ENCODE data around the gene LMAN2.

The LMAN2 gene, protein sequence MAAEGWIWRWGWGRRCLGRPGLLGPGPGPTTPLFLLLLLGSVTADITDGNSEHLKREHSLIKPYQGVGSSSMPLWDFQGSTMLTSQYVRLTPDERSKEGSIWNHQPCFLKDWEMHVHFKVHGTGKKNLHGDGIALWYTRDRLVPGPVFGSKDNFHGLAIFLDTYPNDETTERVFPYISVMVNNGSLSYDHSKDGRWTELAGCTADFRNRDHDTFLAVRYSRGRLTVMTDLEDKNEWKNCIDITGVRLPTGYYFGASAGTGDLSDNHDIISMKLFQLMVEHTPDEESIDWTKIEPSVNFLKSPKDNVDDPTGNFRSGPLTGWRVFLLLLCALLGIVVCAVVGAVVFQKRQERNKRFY

DNA sequence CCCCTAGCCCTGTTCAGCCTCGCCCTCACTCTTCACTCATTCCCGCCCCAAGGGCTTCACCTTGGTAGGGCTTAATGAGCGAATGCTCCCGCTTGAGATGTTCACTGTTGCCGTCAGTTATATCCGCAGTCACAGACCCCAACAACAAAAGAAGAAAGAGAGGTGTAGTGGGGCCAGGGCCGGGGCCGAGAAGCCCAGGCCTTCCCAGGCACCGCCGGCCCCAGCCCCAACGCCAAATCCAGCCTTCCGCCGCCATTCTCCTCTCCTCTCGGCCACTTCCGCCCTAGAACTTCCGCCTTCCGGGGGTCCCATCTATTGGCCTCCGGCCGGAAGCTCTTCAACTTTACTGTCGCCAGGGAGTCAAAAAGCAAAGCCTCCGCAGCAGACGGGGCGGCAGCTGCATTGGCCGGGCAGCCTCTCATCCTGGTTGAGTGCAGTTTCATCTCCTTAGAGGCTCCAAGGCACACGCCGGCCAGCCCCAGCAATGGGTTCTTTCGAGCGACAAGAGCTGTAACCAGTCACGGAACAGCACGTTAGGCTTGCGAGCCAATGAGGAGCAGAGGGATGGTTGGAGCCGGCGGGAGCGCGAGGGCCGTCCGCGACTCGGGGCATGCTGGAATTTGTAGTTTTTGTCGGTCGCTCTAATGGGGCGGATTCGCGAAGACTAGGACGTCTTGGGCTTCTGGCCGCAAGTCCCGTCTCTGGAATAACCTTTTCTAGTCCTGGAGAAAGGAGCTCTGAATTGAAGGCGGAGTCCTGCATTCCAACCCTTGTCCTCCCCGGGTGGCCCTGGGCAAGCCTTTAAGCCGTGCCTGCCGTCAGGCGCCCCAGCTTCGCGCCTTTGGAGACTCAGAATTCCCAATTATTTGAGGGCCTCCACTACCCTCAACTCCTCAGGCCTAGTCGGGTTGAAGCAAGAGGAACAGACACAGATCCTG is at the start of gene LMAN2:
LMAN2 (minus strand) TSS at position 277 of the 938 bp plus-strand sequence; CDS start at position 256, 21 bp downstream.
- DNase-seq (ENCODE audit: low spot score): peak; percentile 97

DNA sequence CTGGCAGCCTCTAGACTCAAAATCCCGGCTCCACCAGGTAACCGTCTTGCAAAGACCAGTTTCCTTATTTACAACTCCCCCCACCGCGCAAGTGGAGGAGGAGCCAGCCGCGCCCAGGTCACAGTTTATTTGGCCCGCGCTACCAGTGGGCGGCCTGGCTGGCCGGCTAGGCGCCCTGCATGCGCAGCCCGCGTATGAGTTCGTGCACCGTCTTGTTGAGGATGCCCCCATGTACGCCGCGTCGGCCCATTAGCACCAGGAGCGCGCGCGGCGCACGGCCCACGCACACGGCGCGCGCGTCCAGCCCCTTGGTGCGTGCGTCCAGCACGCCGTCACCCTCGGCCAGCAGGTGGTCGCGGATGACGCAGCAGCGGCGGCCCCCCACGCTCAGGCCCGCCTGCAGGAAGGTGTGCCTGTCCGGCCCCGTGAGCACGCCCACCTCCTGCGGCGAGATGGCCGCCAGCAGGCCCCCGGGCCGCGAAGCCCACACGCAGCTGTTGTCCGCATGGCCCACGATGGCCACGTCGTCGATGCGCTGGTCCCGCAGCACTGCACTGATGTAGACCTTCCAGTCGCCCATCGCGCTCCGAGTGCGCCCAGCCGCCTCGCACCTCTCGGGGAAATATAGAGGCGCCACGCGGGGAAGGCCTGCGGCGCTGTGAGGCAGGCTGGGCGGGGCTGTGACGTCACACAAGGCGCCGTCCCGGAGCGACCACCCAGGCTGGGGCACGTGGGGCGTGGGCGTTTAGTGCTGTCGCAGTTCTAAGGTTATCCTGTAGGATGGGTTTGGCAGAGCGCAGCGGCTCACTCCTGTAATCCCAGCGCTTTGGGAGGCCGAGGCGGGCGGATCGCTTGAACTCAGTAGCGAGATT is 48.8 kb upstream of the LMAN2 start, which contains the start of gene PFN3:
PFN3 (minus strand) TSS at position 665 of the 872 bp plus-strand sequence; CDS start at position 580, 85 bp downstream.
- DNase-seq (ENCODE audit: low spot score): no peak

DNA sequence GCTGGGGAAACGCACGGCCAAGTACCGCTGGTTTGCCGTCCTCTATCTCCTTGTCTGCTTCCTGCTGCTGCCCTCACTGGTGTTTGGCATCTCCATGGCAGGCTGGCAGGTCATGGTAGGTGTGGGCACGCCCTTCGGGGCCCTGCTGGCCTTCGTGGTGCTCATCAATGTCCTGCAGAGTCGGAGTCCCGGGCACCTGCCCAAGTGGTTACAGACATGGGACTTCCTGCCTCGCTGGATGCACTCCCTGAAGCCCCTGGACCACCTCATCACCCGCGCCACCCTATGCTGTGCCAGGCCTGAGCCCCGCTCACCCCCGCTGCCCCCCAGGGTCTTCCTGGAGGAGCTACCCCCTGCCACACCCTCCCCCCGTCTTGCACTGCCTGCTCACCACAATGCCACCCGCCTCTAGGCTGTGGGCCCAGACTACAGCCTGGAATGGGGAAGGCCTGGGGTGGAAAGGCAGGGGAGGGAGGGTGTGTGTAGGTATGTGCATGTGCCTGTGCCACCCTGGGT is 46.5 kb upstream of the LMAN2 start:
- DNase-seq (ENCODE audit: low spot score): no peak

DNA sequence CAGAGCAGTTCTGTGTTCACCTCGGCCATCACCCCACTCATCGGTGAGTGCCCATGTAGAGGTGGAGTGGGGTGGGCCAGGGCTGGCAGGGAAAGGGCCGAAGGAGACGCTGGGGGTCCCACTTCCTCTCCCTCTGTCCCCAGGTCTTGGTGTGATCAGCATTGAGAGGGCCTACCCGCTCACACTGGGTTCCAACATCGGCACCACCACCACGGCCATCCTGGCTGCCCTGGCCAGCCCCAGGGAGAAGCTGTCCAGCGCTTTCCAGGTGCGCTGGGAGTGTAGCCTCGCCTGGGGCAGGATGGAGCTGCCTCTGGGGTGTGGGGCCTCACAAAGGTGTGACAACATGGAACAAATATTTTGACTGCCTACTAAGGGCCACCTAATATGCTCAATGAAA is 45.3 kb upstream of the LMAN2 start:
- DNase-seq (ENCODE audit: low spot score): no peak

DNA sequence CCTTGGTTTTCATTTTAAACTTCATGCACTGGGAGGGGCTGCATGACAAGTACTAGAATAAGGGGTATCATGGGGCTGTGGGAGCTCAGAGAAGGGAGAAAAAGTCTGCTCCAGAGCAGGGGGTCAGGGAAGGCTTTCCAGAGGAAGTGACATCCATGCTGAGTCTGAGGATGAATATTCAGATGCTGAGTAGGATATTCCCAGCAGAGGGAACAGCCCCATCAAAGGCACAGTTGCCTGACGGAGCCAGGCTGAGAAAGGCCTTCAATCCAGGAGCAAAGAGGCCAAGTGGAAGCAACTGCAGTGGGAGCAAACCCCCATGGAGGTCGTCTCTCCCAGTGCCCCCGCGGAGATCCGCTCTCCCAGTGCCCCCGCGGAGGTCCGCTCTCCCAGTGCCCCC is 44.6 kb upstream of the LMAN2 start:
- no peak for DNase-seq (ENCODE audit: low spot score)

DNA sequence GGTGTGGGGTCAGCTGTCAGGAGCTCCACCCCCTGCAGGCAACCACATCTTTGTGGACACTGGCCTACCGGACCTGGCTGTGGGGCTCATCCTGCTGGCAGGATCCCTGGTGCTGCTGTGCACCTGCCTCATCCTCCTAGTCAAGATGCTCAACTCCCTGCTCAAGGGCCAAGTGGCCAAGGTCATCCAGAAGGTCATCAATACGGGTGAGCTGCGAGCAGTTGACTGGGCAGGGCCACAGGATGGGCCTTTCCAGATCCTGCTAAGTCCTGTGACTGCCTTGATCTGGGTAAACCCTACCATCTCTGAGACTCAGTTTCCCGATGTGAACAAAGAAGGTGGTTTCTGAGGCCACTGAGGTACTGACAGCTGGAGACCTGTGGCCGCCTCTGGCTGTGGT is 42.5 kb upstream of the LMAN2 start:
- no peak for DNase-seq (ENCODE audit: low spot score)

DNA sequence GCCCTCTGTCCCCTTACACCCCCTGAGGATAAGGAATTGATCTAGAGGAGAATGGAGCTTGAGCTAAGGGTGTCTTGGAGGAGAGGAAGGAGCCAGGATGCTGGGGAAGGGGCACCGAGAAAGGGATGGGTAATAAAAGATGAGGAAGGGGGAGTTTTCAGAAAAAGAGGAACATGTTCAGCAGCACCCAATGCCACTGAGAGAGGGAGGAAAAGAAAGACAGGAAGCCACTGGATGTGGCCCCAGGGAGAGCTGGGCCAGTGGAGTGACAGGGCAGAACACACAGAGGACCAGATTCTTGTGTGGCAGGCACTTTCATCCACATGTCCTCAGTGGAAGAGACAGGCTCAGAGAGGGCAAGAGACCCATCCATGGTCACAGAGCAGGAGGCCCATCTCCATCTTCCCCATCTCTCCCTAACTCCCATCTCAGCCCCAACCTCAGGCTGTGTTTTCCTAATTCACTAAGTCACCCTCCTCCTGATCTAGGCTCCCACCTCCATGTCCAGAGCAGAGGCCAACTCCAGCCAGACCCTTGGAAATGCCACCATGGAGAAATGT is 41.8 kb upstream of the LMAN2 start:
- no peak for DNase-seq (ENCODE audit: low spot score)

DNA sequence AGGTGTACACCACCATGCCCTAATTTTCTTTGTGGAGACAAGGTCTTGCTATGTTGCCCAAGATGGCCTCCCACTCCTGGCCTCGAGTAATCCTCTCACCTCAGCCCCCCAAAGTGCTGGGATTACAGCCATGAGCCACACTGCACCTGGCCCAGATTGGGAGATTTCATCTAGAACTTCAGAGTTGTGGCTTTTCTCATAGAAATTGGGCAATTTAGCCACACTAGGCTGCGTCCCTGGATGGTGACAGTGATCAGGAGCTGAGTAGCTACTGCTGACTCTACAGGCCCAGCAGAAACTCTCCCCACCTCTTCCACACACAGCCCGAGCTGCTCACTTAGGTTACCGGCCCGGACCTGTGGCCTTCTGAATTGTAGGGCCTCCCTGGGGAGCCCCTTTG is 41.3 kb upstream of the LMAN2 start:
- no peak for DNase-seq (ENCODE audit: low spot score)

DNA sequence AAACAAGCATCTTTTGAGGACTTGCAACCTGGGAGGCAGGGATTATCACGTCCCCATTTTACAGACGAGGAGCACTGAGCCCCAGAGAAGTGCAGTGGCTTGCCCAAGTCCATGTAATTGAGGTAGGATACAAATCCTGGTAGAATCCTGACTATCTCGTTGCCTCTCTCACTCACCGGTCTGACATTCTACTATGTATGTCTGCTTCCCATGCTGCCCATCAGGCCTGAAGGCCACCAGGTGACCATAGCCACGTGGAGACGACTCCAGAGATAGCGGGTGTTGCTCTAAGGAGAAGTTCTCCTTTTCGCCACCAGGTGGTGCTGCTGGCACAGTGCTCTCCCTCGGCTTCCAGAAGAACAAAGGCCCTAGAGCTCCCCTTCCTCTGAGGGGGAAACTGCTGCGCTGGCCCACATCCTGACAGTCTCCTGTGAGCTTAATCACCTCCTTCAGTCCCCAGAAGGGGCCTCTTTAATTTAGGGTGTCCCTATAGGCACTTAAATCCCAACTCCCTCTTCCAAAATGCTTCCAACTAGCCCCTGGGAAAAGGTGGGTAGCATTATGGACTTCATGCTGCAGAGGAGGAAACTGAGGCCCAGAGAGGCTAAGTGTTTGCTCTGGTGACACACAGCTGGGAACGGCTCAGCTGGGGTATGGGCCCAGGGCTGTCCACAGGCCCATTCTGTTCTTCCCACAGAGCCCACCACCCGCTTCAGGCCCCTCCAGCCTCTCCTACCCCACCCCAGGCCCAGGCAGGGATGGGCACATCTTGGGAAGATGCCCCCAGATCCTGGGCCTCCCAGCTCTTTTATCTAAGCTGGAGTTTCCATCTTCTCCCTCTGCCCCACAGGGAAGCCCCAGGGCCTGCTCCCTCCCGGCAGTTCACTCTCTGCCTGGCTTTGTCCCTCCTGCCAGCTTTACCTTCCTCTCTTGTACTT is 39.2 kb upstream of the LMAN2 start:
- DNase-seq (ENCODE audit: low spot score): peak; percentile 90

DNA sequence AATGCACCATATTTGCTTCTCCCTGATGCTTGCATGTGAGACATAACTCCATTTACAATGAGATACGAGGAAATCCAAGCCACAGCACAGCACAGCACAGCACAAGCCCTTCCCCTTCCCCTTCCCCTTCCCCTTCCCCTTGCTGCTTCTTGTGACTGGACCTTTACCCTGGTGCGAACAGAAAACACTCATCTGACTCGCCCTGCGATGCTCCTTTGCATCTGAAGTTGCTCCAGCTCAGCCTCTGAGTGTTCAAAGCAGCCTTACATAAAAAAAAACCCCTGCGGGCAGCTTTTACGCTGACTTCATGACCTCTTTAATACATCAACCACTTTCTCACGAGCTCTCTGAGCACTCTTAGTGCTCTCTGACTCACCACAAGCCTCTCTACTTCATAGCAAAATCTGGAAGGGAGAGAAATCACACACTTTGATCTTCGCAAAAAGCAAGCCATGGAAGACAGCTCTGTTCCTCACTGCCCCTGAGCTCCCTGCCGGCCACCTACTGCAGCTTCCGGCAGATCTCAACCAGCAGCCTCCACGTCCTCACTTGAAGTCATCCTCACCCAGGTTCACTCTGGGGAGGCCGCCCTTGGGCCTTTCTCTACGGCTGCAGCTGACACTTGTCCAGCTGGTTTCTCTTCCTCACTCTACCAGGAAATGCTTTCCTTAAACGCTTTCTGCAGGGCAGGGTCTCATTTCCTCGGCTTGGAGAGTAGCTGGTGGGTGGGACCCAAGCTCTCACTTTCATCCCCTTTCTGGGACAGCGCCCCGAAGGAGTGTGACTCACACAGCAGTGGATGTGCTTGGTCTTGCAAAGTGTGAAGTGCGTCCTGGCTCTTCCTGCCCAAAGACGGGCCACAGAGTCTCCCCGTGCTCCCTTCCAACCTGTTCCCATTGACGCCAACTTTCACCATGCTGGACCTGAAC is 38.0 kb upstream of the LMAN2 start:
- DNase-seq (ENCODE audit: low spot score): peak; percentile 57

DNA sequence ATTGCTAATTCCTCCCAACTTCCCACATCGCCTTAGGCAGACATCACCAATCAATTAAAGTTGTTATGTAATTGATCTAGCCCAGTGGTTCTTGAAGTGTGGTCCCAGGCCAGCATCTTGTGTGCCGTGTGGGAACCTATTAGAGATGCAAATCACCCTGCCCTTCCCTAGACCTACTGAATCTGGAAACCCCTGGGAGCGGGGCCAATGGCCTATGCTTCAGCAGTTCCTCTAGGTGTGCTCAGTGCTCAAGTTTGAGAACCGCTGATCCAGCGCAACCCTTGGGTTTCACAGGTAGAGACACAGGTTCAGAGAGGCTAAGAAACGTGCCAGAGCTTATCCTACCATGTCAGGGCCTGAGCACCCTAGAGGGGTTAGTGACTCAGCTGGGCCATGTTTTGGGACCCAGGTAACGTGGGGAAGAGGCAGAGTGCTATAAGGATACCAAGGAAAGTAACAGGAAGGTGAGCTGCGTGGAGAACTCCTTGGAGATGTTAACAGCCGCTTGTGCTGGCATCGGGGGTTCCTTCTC is 37.1 kb upstream of the LMAN2 start:
- no peak for DNase-seq (ENCODE audit: low spot score)

DNA sequence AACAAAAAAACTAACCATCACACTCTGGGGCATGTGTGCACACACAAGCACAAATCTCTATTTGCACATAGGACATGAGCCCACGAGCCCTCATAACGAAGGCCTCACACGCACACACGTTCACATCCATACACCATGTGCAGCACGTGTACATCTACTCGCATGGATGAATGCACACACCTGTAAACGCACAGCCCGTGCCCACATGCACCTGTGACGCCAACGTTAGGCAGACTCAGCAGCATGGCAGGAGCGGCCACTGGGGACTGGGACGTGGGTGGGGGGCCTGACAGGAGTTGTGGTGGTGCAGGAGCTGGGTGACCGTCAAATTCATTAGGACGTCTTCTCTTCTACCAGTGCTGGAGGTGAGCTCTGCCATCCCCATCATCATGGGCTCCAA is 35.9 kb upstream of the LMAN2 start:
- DNase-seq (ENCODE audit: low spot score): peak; percentile 54

DNA sequence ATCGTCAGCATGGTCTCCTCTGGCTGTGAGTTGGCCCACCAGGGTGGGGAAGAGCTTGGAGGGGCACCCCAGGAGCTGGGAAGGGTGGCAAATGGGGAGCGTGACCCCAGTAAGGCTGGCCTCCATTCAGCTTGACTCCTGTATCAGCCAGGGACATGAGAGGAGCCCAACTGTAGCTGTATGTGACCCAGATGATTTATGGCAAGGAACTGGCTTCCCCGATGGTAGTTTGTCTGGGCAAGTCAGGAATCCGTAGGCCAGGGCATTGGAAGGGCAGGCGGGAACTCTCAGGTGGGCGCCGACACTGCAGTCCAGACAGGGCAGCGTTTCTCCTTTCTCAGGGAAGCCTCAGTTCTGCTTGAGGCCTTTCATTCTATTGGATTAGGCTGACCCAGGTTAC is 35.1 kb upstream of the LMAN2 start:
- DNase-seq (ENCODE audit: low spot score): no peak

DNA sequence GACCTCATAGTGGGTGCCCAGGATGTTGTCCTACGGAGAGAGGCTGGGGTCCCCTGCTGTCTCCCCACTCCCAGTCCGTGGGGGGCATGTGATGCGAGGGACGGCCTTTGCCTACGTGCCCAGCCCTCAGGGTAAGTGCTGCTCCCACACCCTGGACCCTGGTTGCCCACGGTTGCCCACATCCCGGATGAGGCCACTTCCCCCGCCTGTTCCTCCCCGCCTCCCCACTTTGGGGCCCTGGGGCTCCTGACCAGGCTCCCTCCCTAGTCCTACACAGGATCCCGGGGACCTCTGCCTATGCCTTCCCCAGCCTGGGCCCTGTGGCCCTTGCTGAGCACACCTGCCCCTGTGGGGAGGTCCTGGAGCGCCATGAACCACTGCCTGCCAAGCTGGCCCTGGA is 34.3 kb upstream of the LMAN2 start:
- DNase-seq (ENCODE audit: low spot score): no peak

DNA sequence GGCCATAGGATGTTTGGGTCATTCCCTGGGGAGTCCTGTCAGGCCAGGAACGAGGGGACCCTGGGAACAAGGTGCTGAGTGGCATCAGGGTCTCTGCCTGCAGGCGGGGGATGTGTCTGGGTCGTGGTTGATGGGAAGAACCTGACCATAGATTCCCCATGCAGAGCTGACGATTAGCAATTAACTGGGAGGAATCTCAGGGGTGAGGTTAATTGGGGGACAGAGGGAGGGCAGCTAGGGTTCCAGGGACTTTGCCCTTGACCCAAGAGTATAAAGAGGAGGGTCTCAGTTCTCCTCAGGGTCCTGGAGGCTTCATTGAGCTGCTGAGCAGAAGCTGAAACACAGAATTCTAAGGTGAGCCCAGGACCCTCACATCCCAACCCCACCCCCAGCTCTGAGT is 32.7 kb upstream of the LMAN2 start, which contains the start of gene SLC34A1:
SLC34A1 (plus strand) TSS at position 301 of the 400 bp plus-strand sequence. CDS start 1,308 bp downstream, outside the sequence.
- no peak for DNase-seq (ENCODE audit: low spot score)

DNA sequence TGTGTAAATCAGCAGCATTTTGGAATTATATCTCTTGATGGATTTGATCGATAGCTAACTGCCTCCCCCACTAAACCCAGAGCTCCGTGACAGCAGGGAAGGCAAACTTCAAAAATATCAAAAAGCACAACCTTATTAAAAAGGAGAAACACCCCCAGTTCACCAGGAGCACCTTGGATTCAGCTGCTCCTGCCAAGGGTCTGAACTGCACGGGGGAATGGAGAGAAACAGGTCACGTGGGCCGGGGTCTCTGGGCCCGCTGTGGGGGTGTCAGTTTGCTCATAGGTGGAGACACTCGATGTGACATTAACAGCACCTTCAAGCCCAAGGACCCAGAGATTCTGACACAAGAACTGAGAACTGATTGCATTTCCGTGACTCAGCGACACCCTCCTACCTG is 31.7 kb upstream of the LMAN2 start:
- no peak for DNase-seq (ENCODE audit: low spot score)

DNA sequence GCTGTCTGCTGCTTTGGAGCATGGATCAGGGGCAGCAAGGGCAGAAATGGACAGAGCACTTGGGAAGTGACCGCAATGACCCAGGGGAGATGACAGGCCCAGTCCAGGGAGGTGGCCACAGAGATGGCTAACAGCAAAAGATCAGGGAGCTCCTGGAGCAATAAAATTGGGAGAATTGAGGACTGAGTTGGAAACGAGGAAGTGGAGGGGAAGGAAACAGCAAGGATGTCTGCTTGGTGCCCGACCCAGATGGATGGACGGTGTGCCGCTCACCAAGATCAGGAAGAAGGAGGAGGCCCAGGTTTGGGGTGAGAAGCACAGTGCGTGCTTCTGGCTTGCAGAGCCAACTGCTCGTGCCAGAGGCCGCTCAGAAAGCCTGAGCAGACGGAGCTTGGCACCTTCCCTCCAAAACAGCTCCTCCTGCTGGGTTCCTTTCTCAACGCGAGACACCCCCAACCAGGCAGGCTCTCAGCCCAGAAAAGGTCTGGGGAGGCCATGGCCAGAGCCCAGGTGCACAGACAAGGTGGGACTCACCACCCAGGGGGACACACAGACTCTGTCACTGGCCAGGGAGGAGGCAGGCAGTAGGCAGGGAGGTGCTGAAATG is 31.1 kb upstream of the LMAN2 start:
- DNase-seq (ENCODE audit: low spot score): no peak

DNA sequence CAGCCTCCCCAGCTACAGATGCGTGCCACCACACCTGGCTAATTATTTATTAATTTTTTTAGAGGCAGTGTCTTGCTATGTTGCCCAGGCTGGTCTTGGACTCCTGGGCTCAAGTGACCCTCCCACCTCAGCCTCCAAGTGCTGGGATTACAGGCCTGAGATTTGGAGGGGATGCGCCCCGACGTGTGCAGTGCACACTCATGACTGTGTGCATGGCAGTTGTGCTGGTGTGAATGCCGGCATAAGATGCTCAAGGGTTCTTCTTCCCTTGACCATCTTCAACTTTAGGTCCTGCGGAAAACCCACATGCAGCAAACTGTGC is 29.3 kb upstream of the LMAN2 start:
- DNase-seq (ENCODE audit: low spot score): no peak
